ENCODE measurements around the gene FCF1. TPM values are rescaled to one million over a fixed set of nuclear protein-coding genes. Genes with fewer than 3 reads are reported as not detected.

Gene FCF1
- total and polyA plus RNA-seq, 9 of the 15 experiments (the other 6 are each of a cell fraction or from before 2014, with no cell fraction given): 6.8 to 91.9 (median 40.0) TPM

- intact Hi-C loops (cut with micrococcal nuclease) (no loop called here), in situ Hi-C loops (cut with MboI) (no loop called here)
- no peaks in the 10 kb centered on the region for H4K20me1 ChIP-seq (replicated peaks; ENCODE audit: control insufficient read depth, insufficient read depth, low read length)
- peaks cover 0 to 15% of the 10 kb centered on the region in 2 experiments; a peak in 2 of 5 replicates for H3K4me1 ChIP-seq (replicated peaks in 1 of 2; ENCODE audit: control insufficient read depth in 2 of 2, insufficient read depth in 2 of 2, low read length in 2 of 2)
- no peak for ATAC-seq
- H3K27me3 ChIP-seq (ENCODE audit: control insufficient read depth in 2 of 2, insufficient read depth in 2 of 2, low read length in 2 of 2): no peaks in the 10 kb centered on the region
- H3K4me3 ChIP-seq: no peak overlapping the region
- POLR2A ChIA-PET: no interaction called here
- CTCF ChIA-PET (ENCODE audit: low intra/inter-chr PET ratio): no interaction called here
- no peak overlapping the region for H3K27ac ChIP-seq (ENCODE audit: extremely low read depth, low read depth, low read length)
- WGBS (ENCODE audit: insufficient coverage, low coverage, missing lambda C conversion rate): 87% methylated on average over 9 of the region's 10 CpGs
- peaks cover 49% of the 10 kb centered on the region; the same call in 2 of the 3 replicates for H3K36me3 ChIP-seq (ENCODE audit: control insufficient read depth, insufficient read depth, low read length)
- H2AFZ ChIP-seq (ENCODE audit: low read depth, low read length): no peak overlapping the region
- H3K9me1 ChIP-seq (ENCODE audit: control insufficient read depth, insufficient read depth, low read length): no peaks in the 10 kb centered on the region
- no peak overlapping the region for H3K9ac ChIP-seq (ENCODE audit: insufficient read depth in 1 of 2, low read depth in 2 of 2, low read length in 2 of 2)
- H3K4me2 ChIP-seq (ENCODE audit: insufficient read depth, low read length): no peak overlapping the region
- H3K79me2 ChIP-seq (ENCODE audit: control insufficient read depth, insufficient read depth, low read length): no peaks in the 10 kb centered on the region
- no peak for FAIRE-seq
- no peaks in the 10 kb centered on the region for H3K9me3 ChIP-seq (replicated peaks; ENCODE audit: control insufficient read depth, insufficient read depth, low read depth, low read length)
- no peak for DNase-seq (ENCODE audit: extremely low read depth in 1 of 4, low spot score in 3 of 4)
- no TSS peak for BruUV-seq (replicated peaks)
- TF ChIP-seq NFE2L1 (tag; IDR thresholded peaks at IDR 0.05; ENCODE audit: borderline replicate concordance, low read depth) (peak; percentile 61), MAFF (IDR thresholded peaks at IDR 0.05; ENCODE audit: low read length) (peak; percentile 94), MAFK (IDR thresholded peaks at IDR 0.05; ENCODE audit: low read length) (peak; percentile 94), CREB1 (IDR thresholded peaks at IDR 0.05) (no peak), CREB1 (CRISPR knock-in tag; IDR thresholded peaks at IDR 0.05) (no peak), ZKSCAN1 (IDR thresholded peaks at IDR 0.05; ENCODE audit: low read depth, low read length) (no peak), ZNF316 (IDR thresholded peaks at IDR 0.05) (peak; percentile 96), RFX7 (CRISPR knock-in tag; IDR thresholded peaks at IDR 0.05) (no peak), PRMT5 (CRISPR knock-in tag; IDR thresholded peaks at IDR 0.05) (no peak), C11orf30 (IDR thresholded peaks at IDR 0.05; ENCODE audit: low read depth) (peak; percentile 91), GABPA (tag; conservative IDR thresholded peaks at IDR 0.05; ENCODE audit: low read depth) (no peak), NFE2 (IDR thresholded peaks at IDR 0.05; ENCODE audit: low read depth) (peak; percentile 65), PHB (CRISPR knock-in tag; IDR thresholded peaks at IDR 0.05) (no peak), MAFG (tag; conservative IDR thresholded peaks at IDR 0.05) (peak; percentile 93), KLF1 (tag; IDR thresholded peaks at IDR 0.05) (no peak), BACH1 (tag; IDR thresholded peaks at IDR 0.05) (peak; percentile 62; the same call in 1 of the 2 replicates), ZC3H4 (CRISPR knock-in tag; IDR thresholded peaks at IDR 0.05; ENCODE audit: borderline replicate concordance) (no peak)
These were observed 30.6 kb upstream of the FCF1 start for GRCh38 chr14:74682169-74682952.
